ENCODE measurements around the gene SH3PXD2A.

- TF ChIP-seq CTCF (IDR thresholded peaks at IDR 0.05) (no peak), POLR2A (IDR thresholded peaks at IDR 0.05) (no peak)
Observed at GRCh38 chr10:103833731-103834365, 21.5 kb downstream of the SH3PXD2A start.
